ENCODE results near the gene TBC1D19. TPM values are rescaled to one million over a fixed set of nuclear protein-coding genes. Genes with fewer than 3 reads are reported as not detected.
A peak's percentile ranks its signal among the peaks of the same experiment; 100 is the strongest.

TBC1D19 gene
- total and polyA plus RNA-seq, 2 of the 4 experiments (the other 2 are of a cell fraction), result 9.9 to 17.6 TPM

DNA sequence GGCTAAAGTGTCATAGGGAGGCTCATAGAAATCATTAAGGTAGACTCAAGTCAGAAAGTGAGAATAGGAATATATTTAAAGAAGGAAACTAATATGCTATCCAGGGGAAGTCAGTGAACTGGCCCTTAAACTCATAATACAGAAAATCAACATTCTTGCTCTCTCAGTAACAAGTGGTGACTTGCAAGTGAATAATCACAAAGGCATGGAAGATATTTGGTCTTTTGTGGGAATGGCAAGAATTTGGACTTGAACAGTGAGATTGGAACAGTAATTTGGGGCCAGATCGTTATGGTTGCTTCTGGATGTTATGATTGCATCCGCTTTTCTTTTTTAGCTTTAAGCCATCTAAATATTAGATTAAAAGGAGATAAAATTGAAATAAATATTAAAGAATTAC is 103.8 kb downstream of the TBC1D19 start:
- Histone ChIP-seq H3K27me3 (ENCODE audit: control insufficient read depth, insufficient read depth, low read length) (no peaks in the 10 kb centered on the region), H3K18ac (ENCODE audit: low read depth, low read length) (peak overlapping the region; percentile 77; the same call in 1 of the 2 replicates), H2BK120ac (ENCODE audit: low read depth, low read length) (peak overlapping the region; percentile 74), H2AK9ac (replicated peaks; ENCODE audit: low read depth, low read length, poor library complexity) (no peak overlapping the region), H2BK15ac (ENCODE audit: low read depth, low read length) (no peak overlapping the region), H3K36me3 (ENCODE audit: control insufficient read depth, insufficient read depth, low read length) (0 out of 2 replicates have a peak, but pooled peaks cover 2% of the 10 kb centered on the region), H3K9ac (ENCODE audit: low read depth, low read length) (no peak overlapping the region), H3K14ac (replicated peaks; ENCODE audit: low read depth, low read length) (no peak overlapping the region), H3K4ac (ENCODE audit: low read depth, low read length) (peak overlapping the region; percentile 58; the same call in 1 of the 2 replicates), H3K4me2 (ENCODE audit: low read depth, low read length) (peak overlapping the region; percentile 80; the same call in 1 of the 2 replicates), H3K4me1 (ENCODE audit: control insufficient read depth, insufficient read depth, low read length) (peaks cover 4% of the 10 kb centered on the region; the same call in 1 of the 2 replicates), H3K27ac (ENCODE audit: insufficient read depth, low read length) (peak overlapping the region; percentile 48; the same call in 1 of the 2 replicates), H3K79me1 (ENCODE audit: low read depth in 1 of 2, low read length in 2 of 2) (0 out of 4 replicates have a peak, but pooled peaks cover 0 to 3% of the 10 kb centered on the region in 2 experiments), H4K8ac (ENCODE audit: low read depth in 2 of 2, low read length in 2 of 2) (peak overlapping the region; percentile 4 to 51; a peak in 1 of 4 replicates), H3K4me3 (ENCODE audit: insufficient read depth, low read depth, low read length) (no peak overlapping the region), H2BK5ac (ENCODE audit: low read depth, low read length, poor library complexity, severe bottlenecking) (peak overlapping the region; percentile 100), H3K9me1 (ENCODE audit: insufficient read depth, low read length) (peaks cover 8% of the 10 kb centered on the region; the same call in 1 of the 2 replicates), H2AK5ac (ENCODE audit: low read depth, low read length) (no peak overlapping the region), H3K23ac (ENCODE audit: low read depth, low read length) (no peak overlapping the region), H3K56ac (ENCODE audit: extremely low read depth, insufficient read depth, low read length) (0 out of 2 replicates have a peak overlapping the region, but pooled peaks have one; percentile 55), H3K9me3 (ENCODE audit: control insufficient read depth, insufficient read depth, low read length) (peaks cover 3% of the 10 kb centered on the region; the same call in 1 of the 2 replicates), H4K5ac (ENCODE audit: low read depth, low read length) (no peak overlapping the region), H4K91ac (ENCODE audit: insufficient read depth, low read depth, low read length) (no peak overlapping the region; the same call in 1 of the 2 replicates), H4K20me1 (ENCODE audit: insufficient read depth, low read length) (no peaks in the 10 kb centered on the region), H2AFZ (replicated peaks; ENCODE audit: low read length, poor library complexity) (no peak overlapping the region), H2BK20ac (ENCODE audit: low read depth, low read length) (peak overlapping the region; percentile 93; the same call in 1 of the 2 replicates)
- intact Hi-C loops (cut with micrococcal nuclease), result no loop called here
- TF ChIP-seq RFX5 (IDR thresholded peaks at IDR 0.05; ENCODE audit: low read depth, low read length) (no peak), FOS (IDR thresholded peaks at IDR 0.05; ENCODE audit: low read depth, low read length) (peak; percentile 27; the same call in 1 of the 2 replicates), RAD21 (IDR thresholded peaks at IDR 0.05; ENCODE audit: low read length) (no peak), CHD1 (IDR thresholded peaks at IDR 0.05; ENCODE audit: low read depth, low read length) (no peak), POLR2A (IDR thresholded peaks at IDR 0.05; ENCODE audit: low read depth, low read length) (no peak), MXI1 (IDR thresholded peaks at IDR 0.05; ENCODE audit: borderline replicate concordance, low read depth, low read length) (no peak), NFE2L2 (IDR thresholded peaks at IDR 0.05; ENCODE audit: low read depth, low read length) (no peak), MAFK (IDR thresholded peaks at IDR 0.05; ENCODE audit: low read depth, low read length) (0 out of 2 replicates have a peak, but pooled peaks have one; percentile 6)
- TF ChIP-seq, protein P1, sequence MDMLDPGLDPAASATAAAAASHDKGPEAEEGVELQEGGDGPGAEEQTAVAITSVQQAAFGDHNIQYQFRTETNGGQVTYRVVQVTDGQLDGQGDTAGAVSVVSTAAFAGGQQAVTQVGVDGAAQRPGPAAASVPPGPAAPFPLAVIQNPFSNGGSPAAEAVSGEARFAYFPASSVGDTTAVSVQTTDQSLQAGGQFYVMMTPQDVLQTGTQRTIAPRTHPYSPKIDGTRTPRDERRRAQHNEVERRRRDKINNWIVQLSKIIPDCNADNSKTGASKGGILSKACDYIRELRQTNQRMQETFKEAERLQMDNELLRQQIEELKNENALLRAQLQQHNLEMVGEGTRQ (IDR thresholded peaks at IDR 0.05; ENCODE audit: low read depth, low read length), result no peak
- DNase-seq (peak; percentile 94), ATAC-seq (ENCODE audit: low read depth) (peak; percentile 91)
- BruUV-seq (replicated peaks), result no TSS peak
- WGBS, 2 experiments (ENCODE audit: extremely low coverage in 2 of 2, insufficient read length in 1 of 2), result no CpG with 5 or more reads among the region's 2 CpGs
- dilution Hi-C loops (cut with HindIII; ENCODE audit: low sequenced_read_pairs, unreplicated experiment), result no loop called here
- ChIA-PET POLR2A (ENCODE audit: unreplicated experiment) (interaction anchor here (0.6 kb wide), 1 partner anchor 18 kb away, joined by 3 read pairs; no protein-coding TSS in a partner anchor), CTCF (interaction anchor here (0.6 kb wide), 1 partner anchor 38 kb away, joined by 3 read pairs; no protein-coding TSS in a partner anchor)
- in situ Hi-C loops (cut with MboI; ENCODE audit: low sequenced_read_pairs), result no loop called here

Measured in IMR-90 (cell line).